ENCODE measurements around the gene KCNIP4.
"Not testable (repeated sequence)": the region's sequence is repeated elsewhere in the genome, so short reads cannot be mapped to it uniquely, and the experiment has no call there.

KCNIP4 gene

DNA sequence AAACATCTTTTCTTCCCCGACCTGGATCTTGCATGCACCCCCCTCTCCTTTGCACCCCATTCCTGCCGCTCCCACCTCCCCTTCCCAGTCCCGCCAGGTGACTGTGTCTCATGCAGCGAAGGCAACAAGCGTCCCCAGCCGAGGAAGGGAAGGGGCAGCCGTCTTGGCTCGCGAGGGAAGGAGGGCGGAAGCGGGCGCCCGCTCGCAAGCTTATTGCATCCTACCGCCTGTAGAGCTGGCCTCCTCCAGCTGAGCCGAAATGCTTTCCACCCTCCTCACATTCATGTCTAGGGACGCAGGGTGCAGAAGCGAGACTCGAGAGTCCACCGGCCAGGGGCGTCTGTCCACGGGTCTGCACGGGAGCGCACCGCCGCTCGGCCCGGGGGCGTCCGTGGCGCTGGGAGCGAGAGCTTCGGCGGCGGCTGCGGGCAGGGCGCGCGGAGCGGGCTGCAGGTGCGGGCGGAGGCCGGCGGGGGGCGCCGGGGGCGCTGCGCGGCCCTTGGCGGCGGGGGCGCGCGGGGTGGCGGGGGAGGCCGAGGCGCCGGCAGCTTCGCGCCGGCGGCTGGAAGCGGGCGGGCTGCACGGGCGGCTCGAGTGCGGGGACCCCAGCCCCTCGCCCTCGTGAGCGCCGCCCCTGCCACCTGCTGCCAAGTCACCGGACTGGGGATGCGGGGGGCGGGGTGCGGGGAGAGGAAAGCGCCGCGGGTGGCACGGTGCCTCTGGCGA is at the start of gene KCNIP4:
Gene KCNIP4 (minus strand): TSS at position 426 of the 726 bp plus-strand sequence.
- peak; percentile 14 for DNase-seq

DNA sequence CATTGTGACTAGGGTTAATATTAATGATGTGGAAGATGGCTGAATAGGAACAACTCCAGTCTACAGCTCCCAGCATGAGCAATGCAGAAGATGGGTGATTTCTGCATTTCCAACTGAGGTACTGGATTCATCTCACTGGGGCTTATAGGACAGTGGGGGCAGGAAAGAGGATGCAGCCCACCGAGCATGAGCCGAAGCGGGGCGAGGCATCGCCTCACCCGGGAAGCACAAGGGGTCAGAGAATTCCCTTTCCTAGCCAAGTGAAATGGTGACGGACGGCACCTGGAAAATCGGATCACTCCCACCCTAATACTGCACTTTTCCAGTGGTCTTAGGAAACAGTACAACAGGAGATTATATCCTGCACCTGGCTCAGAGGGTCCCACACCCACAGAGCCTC is 48.0 kb upstream of the KCNIP4 start:
- not testable (repeated sequence) for DNase-seq

DNA sequence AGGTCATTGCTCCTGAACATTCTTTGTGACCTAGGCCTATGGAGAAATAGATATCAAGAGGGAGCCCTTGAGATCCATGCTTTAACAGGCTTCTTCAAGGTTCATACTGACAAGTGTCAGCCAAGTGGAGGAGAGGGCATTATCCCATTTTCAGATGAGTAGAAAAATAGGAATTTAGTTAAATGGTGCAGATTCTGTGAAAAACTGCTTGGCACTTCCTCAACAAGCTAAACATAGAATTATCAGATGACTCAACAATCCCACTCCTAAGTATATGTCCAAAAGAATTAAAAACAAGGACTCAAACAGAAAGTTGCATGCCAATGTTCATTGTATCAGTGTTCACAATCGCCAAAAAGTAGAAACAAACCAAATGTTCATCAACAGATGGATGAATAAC is 43.8 kb upstream of the KCNIP4 start:
- DNase-seq, result no peak

- no peak for DNase-seq
Observed at GRCh38 chr4:21991562-21991961, 43.0 kb upstream of the KCNIP4 start.

- DNase-seq, result no peak
Observed at GRCh38 chr4:21991050-21991449, 42.5 kb upstream of the KCNIP4 start.

DNA sequence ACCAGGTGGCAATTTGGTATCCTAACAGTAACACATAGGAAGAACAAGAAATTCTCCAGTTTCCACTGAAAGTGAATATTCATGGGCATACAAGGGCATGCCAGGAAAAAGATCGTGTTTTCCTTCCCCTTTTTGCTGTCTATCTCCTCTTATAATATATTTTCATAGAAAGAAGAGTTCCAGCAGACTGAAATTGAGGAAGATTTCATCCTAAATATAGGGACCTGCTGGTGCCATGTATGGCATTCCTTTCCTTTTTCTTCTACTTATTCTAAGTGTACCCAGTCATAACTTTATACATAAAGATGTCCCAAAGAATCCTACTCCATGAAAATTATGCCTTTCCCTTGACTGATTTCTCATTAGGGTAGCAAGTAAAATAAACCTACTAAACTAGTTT is 40.8 kb upstream of the KCNIP4 start:
- DNase-seq, result no peak

DNA sequence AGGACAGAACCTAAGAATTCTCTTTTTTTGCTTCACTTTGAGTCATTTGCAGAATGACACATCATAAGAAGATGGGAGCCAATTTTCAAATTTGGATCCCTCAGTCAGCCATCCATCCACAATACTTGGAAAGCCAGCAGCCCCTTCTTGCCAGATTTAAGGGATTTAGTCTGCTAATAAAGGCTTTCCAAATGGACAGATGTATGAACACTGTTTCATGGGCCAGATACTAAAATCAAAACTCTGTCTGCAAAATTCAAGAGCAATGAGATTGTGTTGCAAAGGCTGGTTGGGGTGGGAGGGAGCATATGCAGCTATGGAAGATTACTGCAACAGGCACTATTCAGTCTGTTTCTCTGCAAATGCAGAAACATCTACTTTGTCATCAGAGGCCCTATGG is 37.7 kb upstream of the KCNIP4 start:
- no peak for DNase-seq

DNA sequence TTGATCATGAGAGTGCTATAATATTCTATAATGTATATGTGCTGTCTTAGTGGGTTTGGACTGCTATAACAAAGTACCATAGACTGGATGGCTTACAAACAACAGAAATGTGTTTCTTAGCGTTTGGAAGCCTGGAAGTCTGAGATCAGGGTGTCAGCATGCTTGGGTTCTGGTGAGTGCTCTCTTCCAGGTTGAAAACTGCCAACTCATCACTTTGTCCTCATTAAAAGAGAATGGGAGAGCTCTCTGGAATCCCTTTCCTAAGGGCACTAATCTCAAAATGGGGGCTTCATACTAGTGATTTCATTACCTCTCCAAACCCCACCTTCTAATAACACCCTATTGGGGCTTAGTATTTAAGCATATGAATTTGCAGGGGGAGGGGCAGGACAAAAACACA is 33.5 kb upstream of the KCNIP4 start:
- DNase-seq, result no peak

DNA sequence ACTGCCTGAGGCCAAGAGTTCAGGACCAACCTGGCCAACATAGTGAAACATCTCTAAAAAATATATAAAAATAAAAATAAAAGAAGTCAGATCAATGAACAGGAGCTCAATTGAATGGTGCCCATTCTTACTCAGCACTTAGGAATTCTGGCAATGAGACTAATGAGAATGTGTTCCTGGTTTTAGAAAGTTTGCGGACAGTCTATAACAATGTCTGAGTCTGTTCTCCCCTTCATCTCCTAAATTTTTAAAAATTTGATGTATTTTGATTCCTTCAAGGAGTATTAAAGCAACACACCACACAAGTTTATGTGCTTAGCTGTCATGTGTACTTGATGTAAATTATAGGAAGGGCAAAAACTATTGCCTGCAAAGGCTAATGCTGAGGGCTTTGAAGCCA is 30.6 kb upstream of the KCNIP4 start:
- DNase-seq, result no peak

DNA sequence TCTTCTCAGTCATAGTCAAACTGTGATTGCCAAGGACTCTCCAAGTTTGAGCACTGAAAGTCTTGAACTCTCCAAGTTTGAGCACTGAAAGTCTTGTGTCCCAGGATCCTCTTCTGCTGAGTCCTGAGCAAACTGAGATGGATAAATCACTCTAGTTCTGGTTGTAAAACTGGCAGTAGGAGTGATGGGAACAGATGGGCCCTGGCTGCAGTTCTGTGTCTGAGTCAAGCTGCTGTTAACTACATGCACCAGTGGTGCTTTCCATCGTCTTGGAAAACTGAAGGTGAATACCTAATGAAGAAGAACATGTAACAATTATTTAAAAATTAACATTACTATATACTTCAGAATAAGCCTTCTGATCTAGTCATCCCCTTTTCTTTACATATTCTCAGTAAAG is 27.6 kb upstream of the KCNIP4 start:
- no peak for DNase-seq

DNA sequence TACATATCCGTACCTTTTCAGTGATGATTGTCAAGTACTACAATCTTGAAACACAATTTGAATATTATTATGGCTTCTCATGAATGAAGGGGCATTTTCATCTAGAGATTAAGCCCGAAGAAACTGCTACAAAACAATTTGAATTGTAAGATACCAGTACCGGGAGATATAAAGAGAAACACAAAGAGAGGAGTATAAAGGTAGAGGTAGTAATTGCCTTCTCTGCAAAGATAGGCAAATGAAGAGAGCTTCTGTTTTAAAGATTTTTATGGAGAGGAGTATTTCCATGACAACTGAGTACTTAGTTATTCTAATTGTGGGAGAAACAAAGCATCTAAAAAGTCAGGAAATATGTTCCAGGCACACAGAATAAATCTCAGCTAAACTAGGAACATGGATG is 25.3 kb upstream of the KCNIP4 start:
- no peak for DNase-seq

DNA sequence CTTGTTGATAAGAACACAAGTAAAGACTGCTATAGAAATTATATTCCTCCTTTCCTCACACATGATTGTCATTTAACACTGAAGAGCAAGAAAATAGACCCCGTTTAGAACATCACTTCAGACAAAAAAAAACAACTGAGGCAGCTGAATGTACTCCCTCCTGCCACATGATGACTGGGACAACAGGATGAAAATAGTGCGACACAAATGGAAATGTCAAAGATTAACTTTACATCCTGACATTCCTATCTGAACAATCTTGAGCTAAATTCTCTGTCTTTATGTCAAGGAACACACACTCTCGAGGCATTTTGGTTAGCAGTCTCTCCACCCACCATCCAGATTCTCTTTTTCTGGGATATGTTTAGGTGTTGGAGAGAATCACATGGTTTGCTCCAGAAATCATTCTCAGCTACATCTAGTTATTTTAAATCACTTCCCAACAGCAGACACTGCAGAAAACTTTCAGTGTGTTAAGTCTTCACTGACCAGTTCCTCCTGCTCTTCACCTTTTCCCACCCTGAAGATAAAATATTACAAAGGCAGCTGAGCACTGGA is 16.3 kb upstream of the KCNIP4 start:
- DNase-seq, result no peak

DNA sequence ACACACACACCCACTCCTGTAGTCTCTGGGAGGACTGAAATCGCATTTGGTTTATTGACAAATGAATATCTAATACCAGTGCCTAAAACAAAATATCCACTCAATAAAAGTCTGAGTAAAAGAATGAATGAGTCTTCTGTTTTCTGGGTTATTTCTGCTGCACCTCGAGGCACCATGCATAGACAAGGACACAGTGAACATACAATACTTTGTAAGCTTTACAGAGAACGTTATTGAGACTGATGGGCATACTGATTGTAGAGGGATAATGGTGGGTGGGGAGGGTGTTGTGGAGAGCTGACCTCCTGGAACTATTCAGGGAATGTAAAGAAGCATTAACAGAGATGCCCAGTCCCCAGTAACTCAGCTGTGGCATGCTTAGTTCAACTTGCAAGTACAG is 14.1 kb upstream of the KCNIP4 start:
- DNase-seq, result no peak

- no peak for DNase-seq
Observed at GRCh38 chr4:21960793-21961192, 12.2 kb upstream of the KCNIP4 start.

DNA sequence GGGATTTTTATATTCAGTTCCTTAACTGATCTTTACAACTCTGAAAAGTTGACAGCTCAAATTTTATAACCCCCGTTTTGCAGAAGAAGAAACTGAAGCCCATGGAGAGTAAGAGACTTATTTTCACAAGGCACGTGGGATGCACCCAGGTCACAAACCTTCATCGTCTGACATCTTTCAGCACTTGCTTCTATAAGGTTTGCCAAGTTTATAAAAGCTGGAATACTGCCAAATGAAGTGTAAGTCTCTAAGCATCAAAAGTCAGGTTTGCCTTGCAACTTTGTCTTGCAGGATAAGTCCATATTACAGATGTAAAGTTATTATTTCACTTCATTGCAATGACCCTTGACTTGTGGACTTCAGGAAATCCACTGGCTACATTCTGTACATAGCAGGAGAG is 6.3 kb upstream of the KCNIP4 start:
- no peak for DNase-seq

DNA sequence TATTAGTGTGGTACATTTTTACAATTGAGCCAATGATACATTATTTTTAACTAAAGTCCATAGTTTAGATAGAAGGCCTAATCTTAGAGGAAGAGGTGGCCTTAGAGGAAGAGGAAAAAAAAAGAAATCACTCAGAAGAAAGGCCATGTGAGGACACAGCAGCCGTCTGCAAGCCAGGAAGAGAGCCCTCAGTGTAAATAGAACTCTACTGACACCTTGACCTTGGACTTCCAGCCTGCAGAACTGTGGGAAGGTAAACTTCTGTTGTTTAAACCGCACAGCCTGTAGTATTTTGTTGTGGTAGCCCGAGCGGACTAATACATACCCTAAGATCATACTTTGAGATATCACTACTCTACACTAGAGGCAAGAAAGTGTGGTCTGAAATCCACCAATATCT is 5.1 kb upstream of the KCNIP4 start:
- DNase-seq, result no peak

DNA sequence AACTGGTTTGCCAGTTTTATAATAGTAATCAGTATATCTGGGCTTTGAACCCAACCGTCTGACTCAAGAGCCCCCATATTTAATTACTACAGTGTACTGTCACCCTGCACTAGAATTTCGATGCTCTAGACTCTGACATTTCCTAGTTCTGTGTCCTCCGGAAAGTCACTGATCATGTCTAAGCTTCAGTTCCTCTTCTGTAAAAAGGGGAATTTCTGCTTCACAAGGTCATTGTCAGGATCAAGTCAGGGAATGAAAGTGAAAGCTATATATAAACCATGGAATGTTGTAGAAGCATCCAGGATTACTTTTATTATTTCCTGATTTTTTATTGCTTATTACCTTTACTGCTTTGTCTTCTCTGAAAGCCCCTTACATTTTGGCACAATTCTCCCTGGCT is 4.0 kb upstream of the KCNIP4 start:
- no peak for DNase-seq

- no peak for DNase-seq
Observed at GRCh38 chr4:21949073-21949457, 493 bp upstream of the KCNIP4 start.

DNA sequence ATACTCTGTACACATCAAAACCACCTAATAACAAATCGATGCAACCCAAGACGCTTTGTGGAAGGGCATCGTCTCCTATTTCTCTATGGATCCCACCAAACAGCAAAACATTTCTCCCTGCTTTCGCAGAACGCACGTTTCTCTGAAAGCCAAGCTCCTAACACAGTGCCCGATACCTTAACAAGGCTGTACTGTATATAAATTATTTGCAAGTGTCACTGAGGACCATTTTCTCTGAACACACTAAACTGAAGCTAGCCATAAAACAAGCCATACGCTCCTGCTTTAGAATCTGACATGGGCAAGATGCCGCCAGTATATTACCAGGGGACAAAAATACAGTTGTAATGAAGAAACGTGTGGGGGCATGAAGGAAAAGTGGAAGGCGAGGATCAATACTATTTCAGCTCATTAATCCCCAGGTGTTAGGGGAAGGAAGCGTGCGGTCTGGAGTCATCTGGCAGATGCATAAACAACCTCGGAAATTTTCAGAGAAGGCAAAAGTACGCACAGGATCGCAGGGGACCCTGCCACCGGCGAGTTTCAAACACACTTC is 703 bp downstream of the KCNIP4 start:
- no peak for DNase-seq

DNA sequence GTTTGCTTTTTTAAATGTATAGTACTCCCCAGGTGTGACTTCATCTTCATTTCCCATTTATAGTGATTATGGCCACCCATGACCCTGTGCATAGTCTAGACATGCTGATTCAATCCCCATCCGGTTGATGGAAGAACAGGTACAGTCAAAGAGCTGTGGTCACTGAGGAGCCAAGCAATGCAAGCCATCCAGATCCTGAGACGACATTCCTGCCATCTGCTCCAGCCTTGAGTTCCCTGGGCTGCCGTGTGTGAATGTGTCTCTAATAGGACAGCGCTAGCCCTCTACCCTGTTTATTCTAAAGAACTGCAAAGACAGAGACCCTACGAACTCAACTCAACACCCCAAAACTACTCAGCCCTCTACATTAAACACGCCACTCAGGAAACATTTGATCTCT is 1.7 kb downstream of the KCNIP4 start:
- no peak for DNase-seq

GRCh38 chr4:21921526-21922180 is 26.9 kb downstream of the KCNIP4 start:
- no peak for DNase-seq

- DNase-seq, result no peak
Observed at GRCh38 chr4:21915761-21916160, 32.8 kb downstream of the KCNIP4 start.

- no peak for DNase-seq
Observed at GRCh38 chr4:21901831-21902230, 46.7 kb downstream of the KCNIP4 start.

- DNase-seq, result no peak
Observed at GRCh38 chr4:21901281-21901680, 47.3 kb downstream of the KCNIP4 start.
